ENCODE measurements around the gene KRTAP10-3.

- no peak for TF ChIP-seq CTCF (IDR thresholded peaks at IDR 0.05)
- TF ChIP-seq POLR2A (IDR thresholded peaks at IDR 0.05), result no peak
These were observed 31.2 kb upstream of the KRTAP10-3 start for GRCh38 chr21:44589586-44590305.
